ENCODE data around the gene FANCC. TPM values are rescaled to one million over a fixed set of nuclear protein-coding genes. Genes with fewer than 3 reads are reported as not detected.

The FANCC gene
- total and polyA plus RNA-seq, 2 of the 13 experiments (the other 11 are each of a cell fraction or from before 2014, with no cell fraction given): 7.4 to 8.6 TPM

- CTCF ChIA-PET (ENCODE audit: low intra/inter-chr PET ratio, low total read pairs): no interaction called here
- Histone ChIP-seq H2AFZ (ENCODE audit: low read length) (no peak overlapping the region), H3K79me2 (ENCODE audit: insufficient read depth, low read length) (no peaks in the 10 kb centered on the region), H4K20me1 (ENCODE audit: insufficient read depth, low read length) (no peaks in the 10 kb centered on the region), H3K4me1 (ENCODE audit: insufficient read depth, low read length) (no peaks in the 10 kb centered on the region), H3K9me3 (ENCODE audit: low read length) (no peaks in the 10 kb centered on the region), H3K4me2 (ENCODE audit: low read depth, low read length) (no peak overlapping the region), H3K36me3 (replicated peaks in 1 of 2; ENCODE audit: control insufficient read depth in 1 of 2, insufficient read depth in 2 of 2, low read length in 2 of 2) (no peaks in the 10 kb centered on the region), H3K27me3 (ENCODE audit: control insufficient read depth in 1 of 2, insufficient read depth in 2 of 2, low read length in 2 of 2) (0 out of 5 replicates have a peak, but pooled peaks cover 0 to 3% of the 10 kb centered on the region in 2 experiments), H3K4me3 (replicated peaks in 1 of 3; ENCODE audit: insufficient read depth in 1 of 3, low read depth in 2 of 3, low read length in 3 of 3) (no peak overlapping the region), H3K9ac (ENCODE audit: insufficient read depth, low read depth, low read length) (no peak overlapping the region), H3K27ac (ENCODE audit: extremely low read length, insufficient read depth, low read length) (no peak overlapping the region)
- in situ Hi-C loops (cut with HindIII; ENCODE audit: extremely low pct_ligation_motif_present, low pct_unique_long_range_greater_than_20kb): no loop called here
- intact Hi-C loops (cut with micrococcal nuclease; ENCODE audit: unreplicated experiment): no loop called here
- POLR2A ChIA-PET: no interaction called here
- DNase-seq (ENCODE audit: low spot score): no peak
- 78% methylated on average over 6 of the region's 6 CpGs for WGBS (ENCODE audit: low lambda C conversion rate)
- ATAC-seq: no peak
- TF ChIP-seq KLF9 (CRISPR knock-in tag; IDR thresholded peaks at IDR 0.05; ENCODE audit: low read depth) (no peak), ZNF331 (CRISPR knock-in tag; IDR thresholded peaks at IDR 0.05) (no peak), SRSF1 (optimal IDR thresholded peaks at IDR 0.05; ENCODE audit: low read depth, low read length) (no peak), TRIM22 (IDR thresholded peaks at IDR 0.05) (no peak), NR2F2 (IDR thresholded peaks at IDR 0.05; ENCODE audit: borderline replicate concordance, low read depth) (no peak), ZNF121 (CRISPR knock-in tag; IDR thresholded peaks at IDR 0.05) (no peak), MTA3 (CRISPR knock-in tag; IDR thresholded peaks at IDR 0.05) (no peak), CHD2 (IDR thresholded peaks at IDR 0.05; ENCODE audit: low read depth, low read length) (no peak), ZNF280B (CRISPR knock-in tag; IDR thresholded peaks at IDR 0.05; ENCODE audit: borderline replicate concordance) (no peak), SNAI1 (CRISPR knock-in tag; IDR thresholded peaks at IDR 0.05; ENCODE audit: borderline replicate concordance) (no peak), HNRNPUL1 (IDR thresholded peaks at IDR 0.05; ENCODE audit: low read depth, low read length) (no peak), TGIF2 (CRISPR knock-in tag; IDR thresholded peaks at IDR 0.05) (no peak), CENPX (CRISPR knock-in tag; IDR thresholded peaks at IDR 0.05) (no peak), ZNF614 (CRISPR knock-in tag; IDR thresholded peaks at IDR 0.05; ENCODE audit: borderline replicate concordance) (no peak), HOXA9 (CRISPR knock-in tag; IDR thresholded peaks at IDR 0.05; ENCODE audit: borderline replicate concordance) (no peak), ETV6 (CRISPR knock-in tag; conservative IDR thresholded peaks at IDR 0.05) (no peak)
- TF ChIP-seq, protein P1, sequence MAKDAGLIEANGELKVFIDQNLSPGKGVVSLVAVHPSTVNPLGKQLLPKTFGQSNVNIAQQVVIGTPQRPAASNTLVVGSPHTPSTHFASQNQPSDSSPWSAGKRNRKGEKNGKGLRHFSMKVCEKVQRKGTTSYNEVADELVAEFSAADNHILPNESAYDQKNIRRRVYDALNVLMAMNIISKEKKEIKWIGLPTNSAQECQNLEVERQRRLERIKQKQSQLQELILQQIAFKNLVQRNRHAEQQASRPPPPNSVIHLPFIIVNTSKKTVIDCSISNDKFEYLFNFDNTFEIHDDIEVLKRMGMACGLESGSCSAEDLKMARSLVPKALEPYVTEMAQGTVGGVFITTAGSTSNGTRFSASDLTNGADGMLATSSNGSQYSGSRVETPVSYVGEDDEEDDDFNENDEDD (CRISPR knock-in tag; IDR thresholded peaks at IDR 0.05; ENCODE audit: borderline replicate concordance): no peak
- BruUV-seq (replicated peaks): no TSS peak
- no peak for FAIRE-seq
Observed at GRCh38 chr9:95343725-95344287, 26.3 kb upstream of the FANCC start.
